Measurements from ENCODE around the gene NUMBL.

DNA sequence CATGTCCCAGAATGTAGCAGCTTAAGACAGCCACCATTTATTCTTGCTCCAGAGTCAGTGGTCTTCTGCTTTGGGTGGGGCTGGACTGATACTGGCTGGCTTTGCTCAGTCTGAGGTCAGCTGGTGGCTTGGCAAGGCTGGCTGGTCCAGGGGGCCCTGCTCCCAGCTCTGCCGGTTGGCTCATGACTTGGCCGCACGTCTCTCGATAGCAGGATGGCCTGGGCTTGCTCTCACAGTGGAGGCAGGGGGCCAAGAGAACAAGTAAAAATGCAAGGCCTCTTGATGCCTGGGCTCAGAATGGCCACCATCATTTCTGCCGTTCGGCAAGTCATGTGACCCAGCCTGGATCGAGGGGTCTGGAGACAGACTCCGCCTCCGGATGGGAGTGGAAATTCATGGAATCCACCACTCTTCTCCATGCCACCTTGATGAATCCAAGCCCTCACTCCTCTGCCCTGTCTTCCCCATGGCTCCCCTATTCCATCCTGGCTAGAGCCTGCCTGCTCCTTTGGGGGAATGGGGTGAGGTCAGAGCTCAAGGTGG, 46.7 kb upstream of the NUMBL start:
- TF ChIP-seq, protein P1, sequence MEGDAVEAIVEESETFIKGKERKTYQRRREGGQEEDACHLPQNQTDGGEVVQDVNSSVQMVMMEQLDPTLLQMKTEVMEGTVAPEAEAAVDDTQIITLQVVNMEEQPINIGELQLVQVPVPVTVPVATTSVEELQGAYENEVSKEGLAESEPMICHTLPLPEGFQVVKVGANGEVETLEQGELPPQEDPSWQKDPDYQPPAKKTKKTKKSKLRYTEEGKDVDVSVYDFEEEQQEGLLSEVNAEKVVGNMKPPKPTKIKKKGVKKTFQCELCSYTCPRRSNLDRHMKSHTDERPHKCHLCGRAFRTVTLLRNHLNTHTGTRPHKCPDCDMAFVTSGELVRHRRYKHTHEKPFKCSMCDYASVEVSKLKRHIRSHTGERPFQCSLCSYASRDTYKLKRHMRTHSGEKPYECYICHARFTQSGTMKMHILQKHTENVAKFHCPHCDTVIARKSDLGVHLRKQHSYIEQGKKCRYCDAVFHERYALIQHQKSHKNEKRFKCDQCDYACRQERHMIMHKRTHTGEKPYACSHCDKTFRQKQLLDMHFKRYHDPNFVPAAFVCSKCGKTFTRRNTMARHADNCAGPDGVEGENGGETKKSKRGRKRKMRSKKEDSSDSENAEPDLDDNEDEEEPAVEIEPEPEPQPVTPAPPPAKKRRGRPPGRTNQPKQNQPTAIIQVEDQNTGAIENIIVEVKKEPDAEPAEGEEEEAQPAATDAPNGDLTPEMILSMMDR (IDR thresholded peaks at IDR 0.05), result no peak
- TF ChIP-seq EZH2phosphoT487 (IDR thresholded peaks at IDR 0.05) (no peak), EZH2 (IDR thresholded peaks at IDR 0.05) (no peak)
